Smooth muscle cell (in vitro differentiated cells): ENCODE data around the gene PTTG2. TPM values are rescaled to one million over a fixed set of nuclear protein-coding genes. Genes with fewer than 3 reads are reported as not detected.

Experiments used
- DNase-seq: peaks from one replicate; lab custom pipeline; 2025; ENCODE audit not compliant: unreplicated experiment; lab: John Stamatoyannopoulos, UW
- H2AFZ ChIP-seq: fragments of 200-600 bp; sonication (generic); 2 replicates; pipeline ENCODE4 v1.6.0; 2016; ENCODE audit warnings: antibody characterized with exemption, low read depth, mild to moderate bottlenecking
- H3F3A ChIP-seq: fragments of 200-600 bp; sonication (generic); 2 replicates; pipeline ENCODE4 v1.6.0; 2017; ENCODE audit warnings: antibody characterized with exemption, low read depth
- H3K27ac ChIP-seq: fragments of 200-600 bp; sonication (generic); 2 replicates; pipeline ENCODE4 v1.5.1; 2016; ENCODE audit warnings: low read depth, mild to moderate bottlenecking
- H3K27me3 ChIP-seq: fragments of 200-600 bp; sonication (generic); 2 replicates; pipeline ENCODE4 v1.6.1; 2016; ENCODE audit warnings: low read depth, mild to moderate bottlenecking
- H3K36me3 ChIP-seq: fragments of 200-600 bp; sonication (generic); 2 replicates; pipeline ENCODE4 v1.5.1; 2016; ENCODE audit warnings: low read depth
- H3K4me1 ChIP-seq: fragments of 200-600 bp; sonication (generic); 2 replicates; pipeline ENCODE4 v1.5.1; 2016; ENCODE audit warnings: low read depth
- H3K4me2 ChIP-seq: fragments of 200-600 bp; sonication (generic); 2 replicates; pipeline ENCODE4 v1.6.0; 2016; ENCODE audit warnings: mild to moderate bottlenecking
- H3K4me3 ChIP-seq: fragments of 200-600 bp; sonication (generic); 2 replicates; pipeline ENCODE4 v1.5.1; 2016; ENCODE audit warnings: mild to moderate bottlenecking
- H3K79me2 ChIP-seq: fragments of 200-600 bp; sonication (generic); 2 replicates; pipeline ENCODE4 v1.6.0; 2016; ENCODE audit warnings: low read depth, mild to moderate bottlenecking
- H3K9ac ChIP-seq: fragments of 200-600 bp; sonication (generic); 2 replicates; pipeline ENCODE4 v1.6.0; 2016; ENCODE audit warnings: low read depth
- H3K9me3 ChIP-seq: fragments of 200-600 bp; sonication (generic); replicated peaks from 2 replicates; pipeline ENCODE4 v1.5.1; 2016; ENCODE audit warnings: low read depth
- H4K20me1 ChIP-seq: fragments of 200-600 bp; sonication (generic); 2 replicates; pipeline ENCODE4 v1.6.0; 2016; ENCODE audit warnings: low read depth
- WGBS: methylation state at CpG from one replicate; pipeline ENCODE4 v1.1.7; 2016; ENCODE audit warnings: low lambda C conversion rate; 5-methylcytosine and 5-hydroxymethylcytosine counted together
- polyA plus RNA-seq: library from polyadenylated mRNA; unstranded; fragments of >200 nt; fragmentation: Nextera tagmentation; extraction: Ambion mirVana; gene quantifications from 2 replicates; pipeline ENCODE4 v1.2.1, GENCODE V29; 2016
- total RNA-seq: library from RNA; depleted of rRNA; stranded (reverse); fragments of >200 nt; gene quantifications from 2 replicates; pipeline ENCODE4 v1.2.3, GENCODE V29; 2014
- TF ChIP-seq, protein P1 (sequence below): fragments of 200-600 bp; sonication (generic); IDR thresholded peaks from 2 replicates; pipeline ENCODE4 v1.5.1; 2017; ENCODE audit warnings: borderline replicate concordance, mild to moderate bottlenecking, antibody characterized with exemption; ENCODE audit not compliant: insufficient read depth, poor library complexity, severe bottlenecking

PTTG2 gene
- total and polyA plus RNA-seq, 2 experiments from 2014 or later: not detected

DNA sequence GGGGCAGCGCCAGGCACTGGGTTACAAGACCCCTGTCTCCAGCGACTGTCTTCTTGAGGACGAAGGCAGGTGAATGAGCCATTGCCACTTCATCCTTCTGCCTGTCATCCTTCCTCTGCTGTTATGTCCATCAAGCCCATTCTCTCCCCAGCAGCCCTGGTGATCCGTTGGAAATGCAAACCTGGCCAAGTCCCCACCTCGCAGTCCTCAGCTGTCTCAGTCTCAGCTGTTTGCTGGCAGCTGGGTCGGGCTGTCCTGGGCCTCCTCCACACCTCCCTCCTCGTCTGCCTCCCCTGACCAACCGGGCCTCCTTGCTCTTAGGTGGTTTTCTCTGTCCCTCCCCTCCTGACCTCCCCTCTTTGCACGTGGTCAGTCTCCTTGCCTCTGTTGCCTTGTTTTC lies 38.0 kb downstream of the PTTG2 start:
- H3K4me1 ChIP-seq: peaks cover 15% of the 10 kb centered on the region
- no peaks in the 10 kb centered on the region for H3K9me3 ChIP-seq
- peaks cover 5% of the 10 kb centered on the region for H3F3A ChIP-seq
- TF ChIP-seq, protein P1, sequence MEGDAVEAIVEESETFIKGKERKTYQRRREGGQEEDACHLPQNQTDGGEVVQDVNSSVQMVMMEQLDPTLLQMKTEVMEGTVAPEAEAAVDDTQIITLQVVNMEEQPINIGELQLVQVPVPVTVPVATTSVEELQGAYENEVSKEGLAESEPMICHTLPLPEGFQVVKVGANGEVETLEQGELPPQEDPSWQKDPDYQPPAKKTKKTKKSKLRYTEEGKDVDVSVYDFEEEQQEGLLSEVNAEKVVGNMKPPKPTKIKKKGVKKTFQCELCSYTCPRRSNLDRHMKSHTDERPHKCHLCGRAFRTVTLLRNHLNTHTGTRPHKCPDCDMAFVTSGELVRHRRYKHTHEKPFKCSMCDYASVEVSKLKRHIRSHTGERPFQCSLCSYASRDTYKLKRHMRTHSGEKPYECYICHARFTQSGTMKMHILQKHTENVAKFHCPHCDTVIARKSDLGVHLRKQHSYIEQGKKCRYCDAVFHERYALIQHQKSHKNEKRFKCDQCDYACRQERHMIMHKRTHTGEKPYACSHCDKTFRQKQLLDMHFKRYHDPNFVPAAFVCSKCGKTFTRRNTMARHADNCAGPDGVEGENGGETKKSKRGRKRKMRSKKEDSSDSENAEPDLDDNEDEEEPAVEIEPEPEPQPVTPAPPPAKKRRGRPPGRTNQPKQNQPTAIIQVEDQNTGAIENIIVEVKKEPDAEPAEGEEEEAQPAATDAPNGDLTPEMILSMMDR: no peak
- H3K4me3 ChIP-seq: no peak overlapping the region
- H3K27me3 ChIP-seq: no peaks in the 10 kb centered on the region
- H3K79me2 ChIP-seq: peaks cover 62% of the 10 kb centered on the region
- H3K36me3 ChIP-seq: no peaks in the 10 kb centered on the region
- WGBS: 81% methylated on average over 9 of the region's 9 CpGs
- no peak overlapping the region for H2AFZ ChIP-seq
- no peak for DNase-seq
- no peak overlapping the region for H3K27ac ChIP-seq
- H3K4me2 ChIP-seq: no peak overlapping the region
- H4K20me1 ChIP-seq: peaks cover 66% of the 10 kb centered on the region
- H3K9ac ChIP-seq: no peak overlapping the region

DNA sequence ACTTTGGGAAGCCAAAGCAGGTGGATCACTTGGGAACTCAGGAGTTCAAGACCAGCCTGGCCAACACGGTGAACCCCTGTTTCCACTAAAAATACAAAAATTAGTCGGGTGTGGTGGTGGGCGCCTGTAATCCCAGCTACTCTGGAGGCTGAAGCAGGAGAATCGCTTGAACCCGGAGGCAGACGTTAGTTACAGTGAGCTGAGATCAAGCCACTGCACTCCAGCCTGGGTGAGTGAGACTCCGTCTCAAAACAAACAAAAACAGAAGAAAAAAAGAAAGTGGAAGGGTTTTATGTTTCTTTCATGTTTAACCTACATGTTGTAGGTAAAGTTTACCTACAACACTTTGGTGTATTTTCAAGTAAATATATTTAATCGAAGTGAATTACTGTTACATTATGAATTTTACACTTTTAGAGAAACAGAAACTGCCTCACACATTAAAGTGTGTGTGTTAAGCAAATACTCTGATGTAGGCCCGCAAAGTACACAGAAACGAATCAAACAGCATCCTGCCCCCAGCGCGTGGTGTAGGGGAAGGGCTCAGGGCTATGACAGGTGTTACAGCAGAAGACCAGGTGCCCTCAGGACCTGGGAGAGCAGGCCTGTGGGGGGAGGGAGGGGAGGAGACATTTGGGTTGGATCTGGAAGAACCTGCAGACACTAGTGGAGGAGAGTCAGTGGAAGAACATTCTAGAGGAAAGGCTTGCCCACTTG lies 39.0 kb downstream of the PTTG2 start:
- H3K4me3 ChIP-seq: no peak overlapping the region
- no peak overlapping the region for H3K4me2 ChIP-seq
- peaks cover 70% of the 10 kb centered on the region for H4K20me1 ChIP-seq
- 90% methylated on average over 12 of the region's 12 CpGs for WGBS
- peaks cover 9% of the 10 kb centered on the region for H3F3A ChIP-seq
- H3K27ac ChIP-seq: no peak overlapping the region
- H3K79me2 ChIP-seq: peaks cover 62% of the 10 kb centered on the region
- H2AFZ ChIP-seq: no peak overlapping the region
- H3K36me3 ChIP-seq: no peaks in the 10 kb centered on the region
- DNase-seq: no peak
- no peaks in the 10 kb centered on the region for H3K9me3 ChIP-seq
- peaks cover 14% of the 10 kb centered on the region for H3K4me1 ChIP-seq
- no peak overlapping the region for H3K9ac ChIP-seq
- H3K27me3 ChIP-seq: no peaks in the 10 kb centered on the region
- TF ChIP-seq, protein P1: no peak

DNA sequence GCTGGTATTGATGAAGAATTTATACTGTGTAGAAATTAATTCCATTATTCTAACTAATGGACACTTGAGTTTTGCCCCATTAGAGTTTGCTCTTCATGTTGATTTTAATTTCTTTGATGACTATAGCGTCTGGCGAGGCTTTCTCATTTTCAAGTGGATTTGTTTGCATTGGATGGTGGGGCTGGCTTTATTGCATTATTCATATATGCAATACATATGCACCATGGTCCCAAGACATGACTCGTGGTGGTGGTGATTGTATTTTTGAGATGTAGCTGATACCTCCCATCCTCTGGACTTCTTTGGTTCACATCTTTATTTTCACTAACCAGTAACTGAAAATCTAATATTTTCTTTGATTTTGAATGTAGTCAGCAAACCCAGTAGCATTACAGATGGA lies 39.8 kb downstream of the PTTG2 start:
- no peak overlapping the region for H3K9ac ChIP-seq
- H3K79me2 ChIP-seq: peaks cover 59% of the 10 kb centered on the region
- no peak overlapping the region for H3K4me2 ChIP-seq
- H3K27me3 ChIP-seq: no peaks in the 10 kb centered on the region
- H3K36me3 ChIP-seq: no peaks in the 10 kb centered on the region
- H3F3A ChIP-seq: peaks cover 5% of the 10 kb centered on the region
- WGBS: 99% methylated on average over 3 of the region's 3 CpGs
- no peak for DNase-seq
- H3K4me1 ChIP-seq: peaks cover 14% of the 10 kb centered on the region
- no peak overlapping the region for H3K4me3 ChIP-seq
- H4K20me1 ChIP-seq: peaks cover 78% of the 10 kb centered on the region
- TF ChIP-seq, protein P1: no peak
- H2AFZ ChIP-seq: no peak overlapping the region
- no peaks in the 10 kb centered on the region for H3K9me3 ChIP-seq
- no peak overlapping the region for H3K27ac ChIP-seq

DNA sequence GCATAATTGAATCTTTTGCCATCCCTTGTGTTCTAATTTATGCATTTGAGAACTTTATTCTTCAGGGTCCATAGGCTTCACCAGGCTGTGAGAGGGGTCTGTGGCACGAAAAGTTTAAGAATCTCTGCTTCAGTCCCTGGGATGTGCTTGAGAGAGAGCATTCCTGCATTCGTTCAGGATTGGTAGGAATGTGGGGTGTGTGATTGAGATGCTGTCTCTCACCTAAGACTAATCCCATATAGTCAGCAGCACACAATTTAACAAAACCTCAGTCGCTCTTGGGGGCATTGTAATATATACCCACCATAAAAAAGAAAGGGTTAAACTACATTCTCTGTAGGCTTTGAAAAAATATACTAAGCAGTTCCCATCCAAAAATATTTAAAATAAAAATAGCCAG lies 41.7 kb downstream of the PTTG2 start:
- Histone ChIP-seq H3K4me1 (peaks cover 14% of the 10 kb centered on the region), H4K20me1 (peaks cover 77% of the 10 kb centered on the region), H3K9ac (no peak overlapping the region), H3K4me3 (no peak overlapping the region), H3K9me3 (no peaks in the 10 kb centered on the region), H3K79me2 (peaks cover 45% of the 10 kb centered on the region), H2AFZ (no peak overlapping the region), H3F3A (peaks cover 5% of the 10 kb centered on the region), H3K27me3 (no peaks in the 10 kb centered on the region), H3K4me2 (no peak overlapping the region), H3K36me3 (no peaks in the 10 kb centered on the region), H3K27ac (peak overlapping the region; percentile 17)
- no peak for DNase-seq
- WGBS: 49% methylated on average over 3 of the region's 3 CpGs
- TF ChIP-seq, protein P1: no peak
